Subcutaneous abdominal adipose tissue (tissue), 5 donors: ENCODE data around the gene ZNF710.

Source experiments
- H3K27ac ChIP-seq: one replicate; pipeline ENCODE4 v1.7.0; 2013; ENCODE audit warnings: low read depth, mild to moderate bottlenecking, inconsistent platforms, low read length, moderate library complexity
- H3K27me3 ChIP-seq, 5 donors: one replicate each; pipeline ENCODE4 v1.7.0; 2013; ENCODE audit warnings: low read length in 5 of 5, inconsistent platforms in 1 of 5; ENCODE audit not compliant: control insufficient read depth in 5 of 5, insufficient read depth in 4 of 5
- H3K36me3 ChIP-seq, 5 donors: one replicate each; pipeline ENCODE4 v1.7.0; 2013; ENCODE audit warnings: low read length in 5 of 5; ENCODE audit not compliant: control insufficient read depth in 5 of 5, insufficient read depth in 5 of 5
- H3K4me1 ChIP-seq, 5 donors: one replicate each; pipeline ENCODE4 v1.7.0; 2013; ENCODE audit warnings: low read length in 5 of 5, mild to moderate bottlenecking in 3 of 5, moderate library complexity in 1 of 5; ENCODE audit not compliant: control insufficient read depth in 5 of 5, insufficient read depth in 5 of 5
- H3K4me3 ChIP-seq, 5 donors: one replicate each; pipeline ENCODE4 v1.7.0; 2013; ENCODE audit warnings: low read length in 5 of 5, low read depth in 1 of 5
- H3K9ac ChIP-seq, 5 donors: one replicate each; pipeline ENCODE4 v1.7.0; 2013; ENCODE audit warnings: low read length in 5 of 5, mild to moderate bottlenecking in 4 of 5, moderate library complexity in 3 of 5
- H3K9me3 ChIP-seq, 5 donors: one replicate each; pipeline ENCODE4 v1.7.0; 2013; ENCODE audit warnings: low read length in 5 of 5; ENCODE audit not compliant: control insufficient read depth in 5 of 5
- donor health status: healthy.
- donor health status: healthy.
- donor health status: healthy.
- donor health status: healthy.
- donor health status: healthy.

ZNF710 gene

GRCh38 chr15:90099072-90099867, 98.1 kb downstream of the ZNF710 start:
- H3K27ac ChIP-seq, result peak overlapping the region; percentile 82
- no peaks in the 10 kb centered on the region for H3K9me3 ChIP-seq
- H3K27me3 ChIP-seq, result no peaks in the 10 kb centered on the region
- no peak overlapping the region for H3K9ac ChIP-seq
- H3K4me1 ChIP-seq, result peaks cover 11 to 51% (median 44%) of the 10 kb centered on the region in 5 donors
- H3K36me3 ChIP-seq, result peaks cover 0 to under 1% (median 0%) of the 10 kb centered on the region in 5 donors
- no peak overlapping the region for H3K4me3 ChIP-seq

DNA sequence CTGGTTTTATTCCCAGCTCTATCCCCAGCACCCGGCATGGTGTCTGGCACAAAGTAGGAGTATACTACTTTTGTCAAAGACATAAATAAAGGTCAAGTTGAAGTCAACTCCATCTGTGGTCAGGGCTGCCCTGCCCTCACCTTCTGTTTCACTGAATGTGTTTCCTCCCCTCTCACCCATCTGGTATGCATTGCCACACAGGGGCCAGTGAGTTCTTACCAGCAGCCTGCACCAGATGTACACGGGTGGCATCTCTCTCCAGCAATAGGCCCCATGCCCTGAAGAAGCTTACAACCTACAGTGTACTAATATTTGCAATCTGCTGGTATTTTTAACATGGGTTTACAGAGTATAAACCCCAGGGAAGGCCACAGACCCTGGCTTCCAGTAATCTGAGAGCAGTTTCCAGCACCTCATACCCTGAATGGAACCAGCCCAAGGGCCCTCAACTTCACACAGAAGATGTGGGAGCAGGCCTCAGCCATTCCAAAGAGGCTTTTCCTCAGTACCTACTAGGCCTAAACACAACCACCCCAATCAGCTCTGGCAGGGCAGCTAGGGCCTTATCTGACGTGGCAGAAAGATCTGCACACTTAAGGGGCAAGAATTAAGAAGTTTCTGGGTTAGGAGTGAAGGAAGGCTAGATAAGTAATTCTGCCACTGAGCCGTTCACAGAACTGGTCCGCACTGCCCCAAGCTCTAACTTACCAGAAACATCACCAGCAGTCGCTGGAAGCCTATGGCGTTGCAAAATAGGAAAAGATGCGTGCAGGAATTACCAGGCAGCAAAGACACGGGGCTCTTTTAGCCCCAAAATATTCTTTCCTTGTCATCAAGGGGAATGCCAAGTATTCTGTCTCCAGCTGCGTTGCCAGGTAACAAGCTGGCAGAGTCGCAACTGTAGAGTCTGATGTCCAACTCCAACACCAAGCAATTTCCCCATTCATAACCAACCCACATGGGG, 99.0 kb downstream of the ZNF710 start:
- peak overlapping the region in 1 of 5 donors; percentile 48 for H3K9ac ChIP-seq
- no peaks in the 10 kb centered on the region for H3K9me3 ChIP-seq
- H3K4me1 ChIP-seq, result peaks cover 11 to 60% (median 51%) of the 10 kb centered on the region in 5 donors
- peak overlapping the region in 1 of 5 donors; percentile 1 for H3K4me3 ChIP-seq
- H3K27me3 ChIP-seq, result no peaks in the 10 kb centered on the region
- H3K36me3 ChIP-seq, result no peaks in the 10 kb centered on the region
- H3K27ac ChIP-seq, result peak overlapping the region; percentile 82

GRCh38 chr15:90101130-90101968, 100.2 kb downstream of the ZNF710 start:
- H3K27me3 ChIP-seq, result no peaks in the 10 kb centered on the region
- peak overlapping the region in 4 of 5 donors; percentile 75 to 78 (median 76) for H3K9ac ChIP-seq
- H3K36me3 ChIP-seq, result no peaks in the 10 kb centered on the region
- H3K9me3 ChIP-seq, result no peaks in the 10 kb centered on the region
- H3K4me1 ChIP-seq, result peaks cover 11 to 65% (median 52%) of the 10 kb centered on the region in 5 donors
- H3K4me3 ChIP-seq, result peak overlapping the region; percentile 51 to 82 (median 78)
- peak overlapping the region; percentile 82 for H3K27ac ChIP-seq

DNA sequence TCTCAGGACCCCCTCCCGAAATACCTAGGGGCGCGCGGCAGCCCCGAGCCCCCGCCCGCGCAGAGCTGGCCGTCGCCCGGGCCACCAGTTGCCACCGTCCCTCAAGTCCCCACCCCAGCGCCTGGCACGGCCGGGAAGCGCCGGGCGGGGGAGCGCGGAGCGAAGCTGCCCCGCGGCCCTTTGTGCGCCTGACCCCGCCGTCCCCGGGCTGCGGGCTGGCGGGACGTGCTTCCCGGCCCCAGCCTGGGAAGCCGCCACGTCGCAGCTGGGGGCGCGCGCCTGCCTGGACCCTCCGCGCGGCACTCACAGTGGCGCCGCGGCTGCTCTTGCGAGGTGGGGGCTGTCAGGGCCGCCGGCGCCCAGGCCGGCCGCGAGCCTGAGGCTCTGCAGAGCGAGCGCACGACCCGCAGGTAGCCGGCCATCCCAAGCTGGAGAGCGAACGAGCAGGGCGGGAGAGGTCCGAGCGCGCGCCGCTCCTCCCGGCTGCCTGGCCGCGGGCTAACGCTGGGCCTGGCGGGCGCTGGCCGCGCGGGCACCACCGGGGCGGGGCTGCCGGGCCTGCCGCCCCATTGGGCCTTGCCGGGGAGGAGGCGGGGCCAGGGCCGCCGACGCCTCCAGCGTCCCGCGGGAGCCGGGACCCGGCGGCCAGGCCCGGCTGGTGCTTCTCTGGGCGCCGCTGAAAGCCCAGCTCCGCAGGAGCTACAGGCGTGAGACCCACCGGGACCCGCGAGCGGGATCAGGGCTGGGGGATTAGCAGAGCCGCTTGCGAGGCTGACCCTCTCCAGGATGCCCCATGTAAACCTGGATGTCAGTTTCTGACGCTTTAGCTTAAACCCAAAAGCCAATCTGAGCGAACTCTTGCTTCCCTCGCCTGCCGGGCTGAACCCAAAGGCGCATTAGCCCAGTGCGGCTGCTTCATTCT, 101.1 kb downstream of the ZNF710 start, which contains the start of gene IDH2:
Gene IDH2, minus strand, starts transcription at position 500 of the 922 bp plus-strand sequence. Its CDS starts 78 bp downstream, at position 422.
- Histone ChIP-seq H3K27ac (peak within 1 kb of the TSS; percentile 82), H3K4me1 (peaks cover 11 to 73% (median 58%) of the 10 kb centered on the region in 5 donors), H3K9me3 (no peaks in the 10 kb centered on the region), H3K9ac (peak within 1 kb of the TSS in 4 of 5 donors; percentile 75 to 86 (median 82)), H3K36me3 (no peaks in the 10 kb centered on the region), H3K4me3 (peak within 1 kb of the TSS; percentile 64 to 82 (median 78)), H3K27me3 (no peaks in the 10 kb centered on the region)

DNA sequence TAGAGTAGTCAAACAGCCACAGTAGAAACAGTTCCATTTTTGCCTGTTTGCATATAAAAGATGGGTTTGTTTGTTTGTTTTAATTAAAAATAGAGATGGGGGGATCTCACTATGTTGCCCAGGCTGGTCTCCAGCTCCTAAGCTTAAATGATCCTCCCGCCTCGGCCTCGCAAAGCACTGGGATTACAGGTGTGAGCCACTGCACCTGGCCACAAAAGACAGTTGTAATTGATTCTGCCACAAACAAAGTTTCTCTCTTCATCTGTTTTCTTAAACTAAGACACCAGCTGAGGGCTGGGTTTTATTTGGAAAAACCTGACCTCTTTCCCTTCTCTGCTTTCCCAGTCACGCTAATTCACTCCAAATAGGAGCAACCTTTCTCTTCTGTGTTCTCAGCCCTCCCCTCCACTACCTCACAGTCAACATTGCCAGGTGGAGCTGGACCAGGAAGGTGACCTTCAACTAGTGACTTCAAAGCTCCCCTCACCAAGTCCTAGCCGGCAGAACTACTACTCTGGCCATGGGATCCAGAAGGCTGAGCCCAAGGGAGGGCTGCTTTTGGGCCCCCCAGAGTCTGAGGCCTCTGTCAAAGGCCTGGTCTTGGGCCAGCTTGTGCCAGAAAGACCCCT, 102.7 kb downstream of the ZNF710 start:
- peaks cover 6 to 60% (median 43%) of the 10 kb centered on the region in 5 donors for H3K4me1 ChIP-seq
- H3K4me3 ChIP-seq, result no peak overlapping the region
- H3K36me3 ChIP-seq, result no peaks in the 10 kb centered on the region
- H3K27me3 ChIP-seq, result no peaks in the 10 kb centered on the region
- no peaks in the 10 kb centered on the region for H3K9me3 ChIP-seq
- no peak overlapping the region for H3K9ac ChIP-seq
- no peak overlapping the region for H3K27ac ChIP-seq

- Histone ChIP-seq H3K27ac (no peak overlapping the region), H3K36me3 (no peaks in the 10 kb centered on the region), H3K27me3 (no peaks in the 10 kb centered on the region), H3K4me1 (peaks cover 6 to 54% (median 40%) of the 10 kb centered on the region in 5 donors), H3K4me3 (no peak overlapping the region), H3K9me3 (no peaks in the 10 kb centered on the region), H3K9ac (no peak overlapping the region)
Measured at GRCh38 chr15:90104551-90104950, 103.4 kb downstream of the ZNF710 start.

DNA sequence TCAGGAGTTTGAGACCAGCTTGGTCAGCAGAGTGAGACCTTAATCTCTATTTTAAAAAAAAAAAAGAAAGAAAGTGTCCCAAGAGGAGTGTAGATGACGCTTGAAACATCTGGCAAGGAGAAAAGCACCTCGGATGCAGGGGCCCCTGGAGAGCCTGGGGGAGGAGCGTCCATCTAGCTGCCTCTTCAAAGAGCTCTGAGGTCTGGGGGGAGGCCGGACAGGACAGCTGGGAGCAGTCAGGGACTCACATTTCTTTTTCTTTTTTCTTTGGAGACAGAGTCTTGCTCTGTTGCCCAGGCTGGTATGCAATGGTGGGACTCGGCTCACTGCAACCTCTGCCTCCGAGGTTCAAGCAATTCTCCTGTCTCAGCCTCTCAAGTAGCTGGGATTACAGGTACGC, 104.4 kb downstream of the ZNF710 start:
- Histone ChIP-seq H3K4me1 (peaks cover 6 to 44% (median 31%) of the 10 kb centered on the region in 5 donors), H3K9me3 (no peaks in the 10 kb centered on the region), H3K36me3 (no peaks in the 10 kb centered on the region), H3K9ac (no peak overlapping the region), H3K4me3 (no peak overlapping the region), H3K27me3 (no peaks in the 10 kb centered on the region), H3K27ac (no peak overlapping the region)

GRCh38 chr15:90106522-90107117, 105.5 kb downstream of the ZNF710 start:
- H3K36me3 ChIP-seq, result no peaks in the 10 kb centered on the region
- peaks cover 0 to 33% (median 20%) of the 10 kb centered on the region in 5 donors for H3K4me1 ChIP-seq
- H3K9me3 ChIP-seq, result no peaks in the 10 kb centered on the region
- no peak overlapping the region for H3K4me3 ChIP-seq
- no peak overlapping the region for H3K27ac ChIP-seq
- H3K27me3 ChIP-seq, result no peaks in the 10 kb centered on the region
- no peak overlapping the region for H3K9ac ChIP-seq
